K562 (cell line): ENCODE data around the gene GLB1L2. TPM values are rescaled to one million over a fixed set of nuclear protein-coding genes. Genes with fewer than 3 reads are reported as not detected.

ENCODE experiments used
- ATAC-seq: fragments of 200-7000 bp; cut with Tn5 transposase; 3 replicates; pipeline ENCODE4 v1.9.1; 2020; ENCODE audit warnings: moderate library complexity
- BruUV-seq: library from RNA; stranded (reverse); fragments of 400-500 nt; replicated peaks from 2 replicates; lab custom pipeline; 2021; lab: Mats Ljungman, UMichigan
- CTCF ChIA-PET: fragments of 300-600 bp; formaldehyde crosslinking; extraction: SDS; loops from one replicate; lab custom pipeline; 2021; ENCODE audit warnings: low intra/inter-chr PET ratio; lab: Yijun Ruan, JAX
- POLR2A ChIA-PET: fragments of 300-600, 350-650 bp; sonication (Branson Sonifier 250); formaldehyde crosslinking; extraction: SDS; loops from one replicate; lab custom pipeline; 2021; ENCODE audit warnings: antibody characterized with exemption, inconsistent platforms; lab: Yijun Ruan, JAX
- DNase-seq, 4 experiments: peaks; one replicate each; pipeline versions ENCODE4 v3.0.0 to v3.0.0-alpha.2; 2011 to 2018; ENCODE audit warnings: low spot score in 3 of 4, mixed read lengths in 3 of 4; ENCODE audit errors: extremely low read depth in 1 of 4
- FAIRE-seq: peaks from 2 replicates; lab custom pipeline; 2011; peaks lifted over from hg19 to GRCh38; lab: Jason Lieb, UNC
- H2AFZ ChIP-seq: 2 replicates; pipeline ENCODE4 v1.6.0; 2011; ENCODE audit warnings: low read depth, low read length, control low read depth, inconsistent platforms
- H3K27ac ChIP-seq: fragments of 200-600 bp; 3 replicates; pipeline ENCODE4 v1.8.0; 2011; ENCODE audit warnings: low read depth, mild to moderate bottlenecking, control low read depth, inconsistent platforms, low read length, moderate library complexity, mixed read lengths; ENCODE audit errors: extremely low read depth
- H3K27me3 ChIP-seq, 2 experiments: fragments of 300-600 bp in 1 of 2; 2 replicates in 1 of 2; 3 replicates in 1 of 2; pipeline versions ENCODE4 v1.6.0 to v1.8.0; 2011; ENCODE audit warnings: inconsistent platforms in 2 of 2, low read length in 2 of 2, mild to moderate bottlenecking in 1 of 2, mixed read lengths in 1 of 2, moderate library complexity in 1 of 2; ENCODE audit not compliant: control insufficient read depth in 2 of 2, insufficient read depth in 2 of 2
- H3K36me3 ChIP-seq: fragments of 300-600 bp; 3 replicates; pipeline ENCODE4 v1.8.0; 2011; ENCODE audit warnings: mild to moderate bottlenecking, low read length, inconsistent platforms; ENCODE audit not compliant: control insufficient read depth, insufficient read depth
- H3K4me1 ChIP-seq, 2 experiments: fragments of 200-600 bp in 1 of 2; replicated peaks in 1 of 2; 2 replicates in 1 of 2; 3 replicates in 1 of 2; pipeline versions ENCODE4 v1.5.1 to v1.8.0; 2011; ENCODE audit warnings: inconsistent platforms in 2 of 2, low read length in 2 of 2, mild to moderate bottlenecking in 1 of 2, mixed read lengths in 1 of 2, moderate library complexity in 1 of 2; ENCODE audit not compliant: control insufficient read depth in 2 of 2, insufficient read depth in 2 of 2
- H3K4me2 ChIP-seq: 2 replicates; pipeline ENCODE4 v1.6.1; 2011; ENCODE audit warnings: low read length, control low read depth, inconsistent platforms, mixed read lengths; ENCODE audit not compliant: insufficient read depth
- H3K4me3 ChIP-seq: fragments of 200-600 bp; sonication (generic), shearing (Covaris generic); 2 replicates; pipeline ENCODE4 v1.5.1; 2016; ENCODE audit warnings: control low read depth, inconsistent platforms
- H3K79me2 ChIP-seq: fragments of 200-600 bp; 3 replicates; pipeline ENCODE4 v1.8.0; 2011; ENCODE audit warnings: low read length, inconsistent platforms; ENCODE audit not compliant: control insufficient read depth, insufficient read depth
- H3K9ac ChIP-seq, 2 experiments: 2 replicates each; pipeline versions ENCODE4 v1.6.0 to v1.6.1; 2011; ENCODE audit warnings: low read depth in 2 of 2, low read length in 2 of 2, control low read depth in 1 of 2, inconsistent platforms in 1 of 2, mild to moderate bottlenecking in 1 of 2, mixed read lengths in 1 of 2; ENCODE audit not compliant: insufficient read depth in 1 of 2
- H3K9me1 ChIP-seq: one replicate; pipeline ENCODE4 v1.6.0; 2011; ENCODE audit warnings: inconsistent platforms, mild to moderate bottlenecking, low read length, moderate library complexity; ENCODE audit not compliant: control insufficient read depth, insufficient read depth
- H3K9me3 ChIP-seq: replicated peaks from 2 replicates; pipeline ENCODE4 v1.5.1; 2011; ENCODE audit warnings: low read depth, low read length, inconsistent platforms; ENCODE audit not compliant: control insufficient read depth, insufficient read depth
- H4K20me1 ChIP-seq: replicated peaks from 2 replicates; pipeline ENCODE4 v1.6.1; 2011; ENCODE audit warnings: low read length, inconsistent platforms, mixed read lengths; ENCODE audit not compliant: control insufficient read depth, insufficient read depth
- CBX2 ChIP-seq: fragments of 200-600 bp; sonication (generic); IDR thresholded peaks from one replicate; pipeline ENCODE4 v1.6.1; 2012; ENCODE audit warnings: mild to moderate bottlenecking, low read length, inconsistent platforms; ENCODE audit not compliant: insufficient read depth, poor library complexity, severe bottlenecking
- EHMT2 ChIP-seq: fragments of 450-650 bp; IDR thresholded peaks from 2 replicates; pipeline ENCODE4 v1.6.1; 2018; ENCODE audit warnings: antibody characterized with exemption
- MBD2 ChIP-seq: sonication (generic); IDR thresholded peaks from 2 replicates; pipeline ENCODE4 v1.6.1; 2016; ENCODE audit warnings: low read depth, borderline replicate concordance
- MGA ChIP-seq: fragments of 450-650 bp; IDR thresholded peaks from 2 replicates; pipeline ENCODE4 v1.6.1; 2016; ENCODE audit warnings: mild to moderate bottlenecking, moderate library complexity
- RBM22 ChIP-seq: fragments of 200-400 bp; formaldehyde crosslinking; IDR thresholded peaks from 2 replicates; pipeline ENCODE4 v1.6.1; 2018; ENCODE audit warnings: low read length, low read depth; ENCODE audit not compliant: poor library complexity, severe bottlenecking
- ZBTB33 ChIP-seq: sonication (generic); formaldehyde crosslinking; IDR thresholded peaks from 2 replicates; pipeline ENCODE4 v1.8.1; 2023; ENCODE audit warnings: mild to moderate bottlenecking, missing genetic modification reagents
- WGBS: fragments of 100-300 bp; shearing (Covaris generic); methylation state at CpG from one replicate; pipeline ENCODE4 v1.1.6; 2016; ENCODE audit warnings: low coverage, mixed read lengths; ENCODE audit not compliant: insufficient coverage; ENCODE audit errors: missing lambda C conversion rate; 5-methylcytosine and 5-hydroxymethylcytosine counted together
- in situ Hi-C: fragments of 300-500 bp; cut with MboI; formaldehyde crosslinking; loops from 4 replicates; pipeline ENCODE4 v1.15.0; 2018; ENCODE audit warnings: inconsistent platforms, mixed read lengths
- intact Hi-C: fragments of 100-400 bp; cut with micrococcal nuclease; formaldehyde crosslinking; loops from 2 replicates; pipeline ENCODE4 v1.14.2; 2022
- polyA plus RNA-seq, 8 experiments: library from polyadenylated mRNA; depleted of rRNA in 4 of 8; stranded (reverse) in 5 of 8; unstranded in 3 of 8; fragments of >200 nt; fragmentation: Nextera tagmentation in 2 of 8; fragmentation: Illumina TruSeq in 1 of 8; extraction: Ambion mirVana in 2 of 8; extraction: Trizol in 1 of 8; gene quantifications; 2 replicates each; pipeline versions ENCODE4 v1.2.1 to v1.2.3, GENCODE V29; 2011 to 2014; ENCODE audit warnings: inconsistent platforms in 1 of 8, missing spikeins in 1 of 8
- total RNA-seq, 7 experiments: library from RNA; depleted of rRNA in 6 of 7; stranded (reverse); fragments of >200 nt in 6 of 7; fragmentation: Illumina TruSeq in 2 of 7; extraction: Trizol in 2 of 7; gene quantifications; 2 replicates each; pipeline versions ENCODE4 v1.2.1 to v1.2.3, GENCODE V29; 2011 to 2021; ENCODE audit warnings: low replicate concordance in 1 of 7
- TF ChIP-seq, protein P1 (sequence below): fragments of 250-450 bp; sonication (Bioruptor Pico); IDR thresholded peaks from 2 replicates; pipeline ENCODE4 v1.8.0; 2021; ENCODE audit warnings: moderate library complexity, mild to moderate bottlenecking, inconsistent platforms

Gene GLB1L2
- total and polyA plus RNA-seq, 9 of the 15 experiments (the other 6 are each of a cell fraction or from before 2014, with no cell fraction given), result 0.84 to 21.4 (median 13.8) TPM

- ATAC-seq (no peak), DNase-seq (no peak), FAIRE-seq (no peak)
- no peaks in the 10 kb centered on the region for H3K9me1 ChIP-seq
- no peak overlapping the region for H2AFZ ChIP-seq
- in situ Hi-C loops, result no loop called here
- no peak overlapping the region for H3K27ac ChIP-seq
- peaks cover 0 to 2% of the 10 kb centered on the region in 2 experiments; a peak in 2 of 5 replicates for H3K4me1 ChIP-seq
- POLR2A ChIA-PET, result no interaction called here
- H4K20me1 ChIP-seq, result no peaks in the 10 kb centered on the region
- H3K9me3 ChIP-seq, result no peaks in the 10 kb centered on the region
- H3K4me3 ChIP-seq, result no peak overlapping the region
- intact Hi-C loops, result no loop called here
- H3K27me3 ChIP-seq, result no peaks in the 10 kb centered on the region; a peak in 1 of 5 replicates
- WGBS, result 79% methylated on average over 7 of the region's 7 CpGs
- H3K4me2 ChIP-seq, result no peak overlapping the region
- no peaks in the 10 kb centered on the region for H3K36me3 ChIP-seq
- TF ChIP-seq MBD2, result no peak
- TF ChIP-seq RBM22, result no peak
- no peak for TF ChIP-seq EHMT2
- no peak for TF ChIP-seq CBX2
- TF ChIP-seq MGA, result no peak
- no peak for TF ChIP-seq ZBTB33 (CRISPR knock-in tag)
- TF ChIP-seq, protein P1, sequence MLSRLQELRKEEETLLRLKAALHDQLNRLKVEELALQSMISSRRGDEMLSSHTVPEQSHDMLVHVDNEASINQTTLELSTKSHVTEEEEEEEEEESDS, result no peak
- 0 out of 4 replicates have a peak overlapping the region, but pooled peaks of 1 of the 2 experiments have one; percentile 15 for H3K9ac ChIP-seq
- no peaks in the 10 kb centered on the region for H3K79me2 ChIP-seq
- no TSS peak for BruUV-seq
- CTCF ChIA-PET, result no interaction called here
Observed at GRCh38 chr11:134338654-134339053, 6.9 kb downstream of the GLB1L2 start.
